Measurements from ENCODE around the gene DNAI2. TPM values are rescaled to one million over a fixed set of nuclear protein-coding genes. Genes with fewer than 3 reads are reported as not detected.
"Not testable (repeated sequence)": the region's sequence is repeated elsewhere in the genome, so short reads cannot be mapped to it uniquely, and the experiment has no call there.

Gene DNAI2
- total RNA-seq, 2 experiments from 2014 or later: not detected

GRCh38 chr17:74259667-74260524 is 14.1 kb upstream of the DNAI2 start:
- DNase-seq: no peak
- no peak overlapping the region for H3K4me3 Mint-ChIP-seq
- H3K4me1 Mint-ChIP-seq: no peaks in the 10 kb centered on the region
- no peak overlapping the region for H3K27ac Mint-ChIP-seq
- no peaks in the 10 kb centered on the region for H3K27me3 Mint-ChIP-seq
- no peaks in the 10 kb centered on the region for H3K9me3 Mint-ChIP-seq
- no peaks in the 10 kb centered on the region for H3K36me3 Mint-ChIP-seq

DNA sequence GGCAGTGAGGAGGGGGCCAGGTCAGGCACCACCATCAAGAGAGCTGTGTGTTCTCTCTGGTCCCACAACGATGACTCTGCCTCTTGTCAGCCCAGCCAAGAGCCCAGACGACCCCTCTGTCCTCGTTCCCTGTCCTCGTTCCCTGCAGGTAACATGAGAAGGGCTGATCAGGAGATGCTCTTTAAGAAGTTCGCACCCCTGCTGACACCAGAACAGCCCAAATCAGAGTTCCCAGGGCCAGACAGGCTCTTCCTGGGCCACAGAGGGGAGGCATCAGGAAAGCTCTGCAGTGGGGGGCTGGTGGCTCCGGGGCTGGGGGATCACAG is 13.5 kb upstream of the DNAI2 start:
- no peak overlapping the region for H3K4me3 Mint-ChIP-seq
- no peaks in the 10 kb centered on the region for H3K4me1 Mint-ChIP-seq
- H3K27me3 Mint-ChIP-seq: no peaks in the 10 kb centered on the region
- H3K36me3 Mint-ChIP-seq: no peaks in the 10 kb centered on the region
- no peak for DNase-seq
- no peak overlapping the region for H3K27ac Mint-ChIP-seq
- H3K9me3 Mint-ChIP-seq: no peaks in the 10 kb centered on the region

DNA sequence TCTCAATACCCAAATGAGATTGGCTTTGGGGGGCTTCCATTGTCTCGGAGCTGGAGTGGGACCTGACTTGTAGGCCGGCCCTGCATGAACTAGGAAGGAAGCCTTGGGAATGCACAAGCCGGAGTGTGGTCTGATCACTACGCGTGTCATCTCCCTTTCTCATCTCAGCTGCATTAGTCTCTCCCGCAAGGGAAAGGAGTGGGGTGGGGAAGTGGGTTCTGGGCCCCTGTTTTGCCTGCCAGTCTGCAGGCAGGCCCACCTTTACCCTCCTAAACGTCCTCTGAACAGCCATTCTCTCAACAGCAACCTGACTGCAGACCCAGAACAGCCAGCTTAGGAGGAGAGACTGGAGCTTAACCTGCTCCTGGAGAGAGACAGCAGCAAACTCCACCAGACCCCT is 11.4 kb upstream of the DNAI2 start:
- Mint-ChIP-seq H3K27ac (no peak overlapping the region), H3K27me3 (peaks cover 5% of the 10 kb centered on the region), H3K4me3 (no peak overlapping the region), H3K36me3 (peaks cover 2% of the 10 kb centered on the region), H3K9me3 (no peaks in the 10 kb centered on the region), H3K4me1 (no peaks in the 10 kb centered on the region)
- no peak for DNase-seq

DNA sequence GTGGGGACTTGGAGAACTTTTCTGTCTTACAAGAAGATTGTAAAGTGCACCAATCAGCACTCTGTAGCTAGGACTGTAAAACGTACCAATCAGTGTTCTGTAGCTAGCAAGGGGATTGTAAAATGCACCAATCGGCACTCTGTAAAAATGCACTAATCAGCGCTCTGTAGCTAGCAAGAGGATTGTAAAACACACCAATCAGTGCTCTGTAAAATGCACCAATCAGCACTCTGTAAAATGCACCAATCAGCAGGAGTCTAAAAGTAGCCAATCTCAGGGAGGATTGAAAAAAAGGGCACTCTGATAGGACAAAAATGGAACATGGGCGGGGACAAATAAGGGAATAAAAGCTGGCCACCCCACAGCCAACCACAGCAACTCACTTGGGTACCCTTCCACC is 7.0 kb upstream of the DNAI2 start:
- not testable (repeated sequence) for H3K4me1 Mint-ChIP-seq, H3K4me3 Mint-ChIP-seq, H3K27ac Mint-ChIP-seq, H3K36me3 Mint-ChIP-seq, H3K9me3 Mint-ChIP-seq, DNase-seq
- H3K27me3 Mint-ChIP-seq: peaks cover 18% of the 10 kb centered on the region

- H3K27ac Mint-ChIP-seq: no peak overlapping the region
- H3K4me1 Mint-ChIP-seq: peaks cover 3% of the 10 kb centered on the region
- H3K36me3 Mint-ChIP-seq: peaks cover 2% of the 10 kb centered on the region
- no peaks in the 10 kb centered on the region for H3K9me3 Mint-ChIP-seq
- DNase-seq: no peak
- peaks cover 18% of the 10 kb centered on the region for H3K27me3 Mint-ChIP-seq
- H3K4me3 Mint-ChIP-seq: no peak overlapping the region
Observed at GRCh38 chr17:74267579-74267978, 6.5 kb upstream of the DNAI2 start.

- Mint-ChIP-seq H3K27ac (no peak overlapping the region), H3K36me3 (peaks cover 2% of the 10 kb centered on the region), H3K4me3 (no peak overlapping the region), H3K4me1 (peaks cover 3% of the 10 kb centered on the region), H3K27me3 (peaks cover 21% of the 10 kb centered on the region), H3K9me3 (no peaks in the 10 kb centered on the region)
- no peak for DNase-seq
Observed at GRCh38 chr17:74267987-74268499, 6.0 kb upstream of the DNAI2 start.

- Mint-ChIP-seq H3K27ac (no peak overlapping the region), H3K9me3 (no peaks in the 10 kb centered on the region), H3K4me3 (no peak overlapping the region), H3K27me3 (peaks cover 26% of the 10 kb centered on the region), H3K36me3 (peaks cover 2% of the 10 kb centered on the region), H3K4me1 (peaks cover 3% of the 10 kb centered on the region)
- DNase-seq: no peak
Observed at GRCh38 chr17:74268558-74268957, 5.5 kb upstream of the DNAI2 start.

DNA sequence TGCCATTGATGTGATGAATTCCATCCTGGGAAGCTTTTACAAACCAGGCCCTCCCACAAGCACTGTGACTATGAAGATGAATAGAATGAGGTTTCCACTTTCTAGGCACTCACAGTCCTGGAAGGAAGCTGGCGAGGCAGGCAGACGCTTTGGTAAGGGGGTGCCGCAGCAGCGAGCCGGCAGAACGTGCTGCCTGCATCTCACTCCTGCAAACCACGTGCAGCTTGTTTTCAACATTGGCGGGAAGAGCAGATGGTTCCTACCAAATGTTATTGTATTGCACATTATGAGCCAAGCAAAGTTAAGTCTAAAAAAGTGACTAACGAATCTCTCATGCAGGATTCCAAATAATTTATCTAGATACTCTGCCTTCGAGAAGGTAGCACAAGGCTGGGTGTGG is 3.7 kb upstream of the DNAI2 start:
- peaks cover 40% of the 10 kb centered on the region for H3K27me3 Mint-ChIP-seq
- H3K4me3 Mint-ChIP-seq: no peak overlapping the region
- H3K27ac Mint-ChIP-seq: no peak overlapping the region
- H3K36me3 Mint-ChIP-seq: peaks cover 2% of the 10 kb centered on the region
- no peak for DNase-seq
- H3K4me1 Mint-ChIP-seq: peaks cover 18% of the 10 kb centered on the region
- H3K9me3 Mint-ChIP-seq: no peaks in the 10 kb centered on the region

DNA sequence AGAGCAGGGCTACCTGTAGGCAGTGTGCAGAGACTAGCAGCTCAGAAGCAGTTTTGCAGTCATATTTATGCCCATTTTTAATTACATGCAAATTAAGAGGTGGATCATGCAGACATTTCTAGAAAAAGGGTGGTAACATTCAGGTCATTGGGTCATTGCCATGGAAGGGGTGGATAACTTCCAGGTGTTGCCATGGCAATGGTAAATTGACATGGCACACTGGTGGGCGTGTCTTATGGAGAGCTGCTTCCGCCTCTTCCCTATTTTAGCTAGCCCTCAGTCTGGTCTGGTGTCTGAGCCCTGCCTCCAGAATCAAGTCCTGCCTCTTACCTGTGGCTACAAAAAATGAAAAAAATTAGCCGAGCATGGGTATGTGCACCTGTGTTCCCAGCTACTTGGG is 2.8 kb upstream of the DNAI2 start:
- Mint-ChIP-seq H3K4me3 (no peak overlapping the region), H3K36me3 (peaks cover 2% of the 10 kb centered on the region), H3K27ac (no peak overlapping the region), H3K4me1 (peaks cover 18% of the 10 kb centered on the region), H3K27me3 (peaks cover 40% of the 10 kb centered on the region), H3K9me3 (no peaks in the 10 kb centered on the region)
- DNase-seq: no peak

DNA sequence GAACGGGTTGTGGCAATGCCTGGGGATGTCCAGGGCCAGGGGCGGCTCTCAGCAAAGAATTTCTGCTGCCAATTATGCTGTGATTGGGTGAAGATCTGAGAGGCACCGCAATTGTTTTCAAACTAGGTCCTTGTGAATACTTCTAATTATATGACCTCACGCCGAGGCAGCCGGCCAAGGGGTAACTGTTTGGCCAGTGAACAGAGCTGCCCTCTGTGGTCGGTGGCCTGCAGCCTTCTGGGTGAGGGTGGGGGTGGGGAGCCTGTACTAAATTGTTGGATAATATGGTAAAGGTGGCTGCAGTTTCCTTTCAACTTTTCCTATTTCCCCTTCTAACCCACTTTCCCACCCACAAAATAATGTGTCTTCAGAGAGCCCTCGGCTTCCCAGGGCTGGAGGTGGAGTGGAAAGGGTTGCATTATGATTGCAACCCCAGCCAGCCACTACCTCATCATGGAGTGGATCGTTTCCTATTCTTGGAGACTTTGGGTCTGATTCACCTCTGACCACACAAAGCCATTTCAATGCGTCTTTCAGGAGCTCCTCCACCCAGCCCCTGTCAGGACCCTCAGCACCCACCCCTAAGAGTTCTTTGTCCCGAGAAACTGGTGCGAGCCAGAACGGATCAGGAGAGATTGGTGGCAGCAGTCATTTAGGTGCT is 2.0 kb upstream of the DNAI2 start:
- Mint-ChIP-seq H3K4me3 (no peak overlapping the region), H3K27me3 (peaks cover 37% of the 10 kb centered on the region), H3K4me1 (peaks cover 18% of the 10 kb centered on the region), H3K36me3 (peaks cover 2% of the 10 kb centered on the region), H3K27ac (no peak overlapping the region), H3K9me3 (no peaks in the 10 kb centered on the region)
- no peak for DNase-seq

- Mint-ChIP-seq H3K27ac (no peak overlapping the region), H3K4me1 (peaks cover 17% of the 10 kb centered on the region), H3K9me3 (no peaks in the 10 kb centered on the region), H3K36me3 (no peaks in the 10 kb centered on the region), H3K27me3 (peaks cover 33% of the 10 kb centered on the region), H3K4me3 (no peak overlapping the region)
- no peak for DNase-seq
Observed at GRCh38 chr17:74272731-74273201, 1.3 kb upstream of the DNAI2 start.

- Mint-ChIP-seq H3K4me3 (no peak overlapping the region), H3K9me3 (no peaks in the 10 kb centered on the region), H3K4me1 (peaks cover 17% of the 10 kb centered on the region), H3K27ac (no peak overlapping the region), H3K36me3 (no peaks in the 10 kb centered on the region), H3K27me3 (peaks cover 21% of the 10 kb centered on the region)
- DNase-seq: no peak
Observed at GRCh38 chr17:74274709-74275340, 791 bp downstream of the DNAI2 start.

GRCh38 chr17:74276051-74276476 is 2.0 kb downstream of the DNAI2 start:
- Mint-ChIP-seq H3K9me3 (no peaks in the 10 kb centered on the region), H3K27me3 (peaks cover 21% of the 10 kb centered on the region), H3K4me3 (no peak overlapping the region), H3K27ac (no peak overlapping the region), H3K36me3 (no peaks in the 10 kb centered on the region), H3K4me1 (peaks cover 26% of the 10 kb centered on the region)
- DNase-seq: no peak

- Mint-ChIP-seq H3K27me3 (peaks cover 21% of the 10 kb centered on the region), H3K36me3 (no peaks in the 10 kb centered on the region), H3K4me3 (no peak overlapping the region), H3K27ac (no peak overlapping the region), H3K4me1 (peaks cover 26% of the 10 kb centered on the region), H3K9me3 (no peaks in the 10 kb centered on the region)
- DNase-seq: no peak
Observed at GRCh38 chr17:74276541-74277009, 2.5 kb downstream of the DNAI2 start.

DNA sequence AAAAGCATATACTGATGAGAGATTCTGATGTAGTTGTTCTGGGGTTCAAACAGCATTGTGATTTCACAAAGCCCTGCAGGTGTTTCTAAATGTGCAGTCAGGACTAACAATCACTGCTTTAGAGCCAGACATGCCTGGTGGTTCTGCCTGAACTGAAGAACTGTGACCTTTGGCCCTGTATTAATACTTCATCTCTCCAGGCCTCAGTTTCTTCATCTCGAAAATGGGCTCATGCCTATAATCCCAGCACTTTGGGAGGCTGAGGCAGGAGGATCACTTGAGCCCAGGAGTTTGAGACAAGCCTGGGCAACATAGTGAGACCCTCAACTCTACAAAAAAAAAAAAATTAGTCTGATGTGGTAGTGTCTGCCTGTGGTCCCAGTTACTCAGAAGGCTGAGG is 3.9 kb downstream of the DNAI2 start:
- Mint-ChIP-seq H3K27me3 (peaks cover 20% of the 10 kb centered on the region), H3K27ac (no peak overlapping the region), H3K4me3 (no peak overlapping the region), H3K4me1 (peaks cover 34% of the 10 kb centered on the region), H3K9me3 (no peaks in the 10 kb centered on the region), H3K36me3 (no peaks in the 10 kb centered on the region)
- no peak for DNase-seq

All from activated naive CD8-positive, alpha-beta T cell treated with anti-CD3 and anti-CD28 coated beads for 36 hours (primary cell).